Uterus (tissue), 4 donors: ENCODE data around the gene OXSM. TPM values are rescaled to one million over a fixed set of nuclear protein-coding genes. Genes with fewer than 3 reads are reported as not detected.

Experiments
- DNase-seq, 2 donors: peaks; one replicate each; pipeline ENCODE4 v3.0.0-alpha.2; 2019 to 2020
- H3K27ac ChIP-seq, 2 donors: fragments of 200-600 bp; sonication (generic); 1 replicate in 1 of 2; 2 replicates in 1 of 2; pipeline ENCODE4 v1.5.1; 2016 to 2018
- H3K27me3 ChIP-seq, 2 donors: fragments of 200-600 bp; sonication (generic); one replicate each; pipeline ENCODE4 v1.5.1; 2018 to 2019; ENCODE audit warnings: control low read depth in 1 of 2
- H3K36me3 ChIP-seq, 2 donors: fragments of 200-600 bp; sonication (generic); one replicate each; pipeline ENCODE4 v1.5.1; 2019; ENCODE audit warnings: control low read depth in 1 of 2
- H3K4me1 ChIP-seq, 2 donors: fragments of 200-600 bp; sonication (generic); one replicate each; pipeline ENCODE4 v1.5.1; 2018 to 2019; ENCODE audit warnings: control low read depth in 1 of 2
- H3K4me3 ChIP-seq, 2 donors: fragments of 200-600 bp; sonication (generic); 1 replicate in 1 of 2; 2 replicates in 1 of 2; pipeline ENCODE4 v1.5.1; 2018 to 2019; ENCODE audit warnings: mild to moderate bottlenecking in 1 of 2
- H3K9me3 ChIP-seq, 2 donors: fragments of 200-600 bp; sonication (generic); one replicate each; pipeline ENCODE4 v1.5.1; 2019; ENCODE audit warnings: control low read depth in 1 of 2
- POLR2A ChIP-seq, 2 donors: fragments of 450-650 bp; IDR thresholded peaks; one replicate each; pipeline ENCODE4 v1.6.1; 2016; ENCODE audit warnings: antibody characterized with exemption in 2 of 2, mild to moderate bottlenecking in 1 of 2, moderate library complexity in 1 of 2
- intact Hi-C: fragments of 100-400 bp; cut with DNase I; formaldehyde crosslinking; loops from one replicate; pipeline ENCODE4 v1.15.1; 2023; ENCODE audit warnings: low total_unique reads
- total RNA-seq, 4 donors: library from RNA; depleted of rRNA in 3 of 4; stranded (reverse); fragments of >200 nt in 3 of 4; gene quantifications; one replicate each; pipeline versions ENCODE4 v1.1.0 to v1.2.4, GENCODE V29; 2014 to 2023
- TF ChIP-seq, protein P1 (sequence below), 4 experiments: fragments of 200-600 bp in 2 of 4; fragments of 450-650 bp in 2 of 4; sonication (generic) in 2 of 4; IDR thresholded peaks; one replicate each; pipeline ENCODE4 v1.5.1; 2016 to 2019; ENCODE audit warnings: antibody characterized with exemption in 4 of 4, mild to moderate bottlenecking in 2 of 4, moderate library complexity in 1 of 4
- donor health status: DM: yes; HTN: yes; CAD: no.

Gene OXSM
- total RNA-seq, 4 donors from 2014 or later: 4.9 to 29.0 (median 12.8) TPM

DNA sequence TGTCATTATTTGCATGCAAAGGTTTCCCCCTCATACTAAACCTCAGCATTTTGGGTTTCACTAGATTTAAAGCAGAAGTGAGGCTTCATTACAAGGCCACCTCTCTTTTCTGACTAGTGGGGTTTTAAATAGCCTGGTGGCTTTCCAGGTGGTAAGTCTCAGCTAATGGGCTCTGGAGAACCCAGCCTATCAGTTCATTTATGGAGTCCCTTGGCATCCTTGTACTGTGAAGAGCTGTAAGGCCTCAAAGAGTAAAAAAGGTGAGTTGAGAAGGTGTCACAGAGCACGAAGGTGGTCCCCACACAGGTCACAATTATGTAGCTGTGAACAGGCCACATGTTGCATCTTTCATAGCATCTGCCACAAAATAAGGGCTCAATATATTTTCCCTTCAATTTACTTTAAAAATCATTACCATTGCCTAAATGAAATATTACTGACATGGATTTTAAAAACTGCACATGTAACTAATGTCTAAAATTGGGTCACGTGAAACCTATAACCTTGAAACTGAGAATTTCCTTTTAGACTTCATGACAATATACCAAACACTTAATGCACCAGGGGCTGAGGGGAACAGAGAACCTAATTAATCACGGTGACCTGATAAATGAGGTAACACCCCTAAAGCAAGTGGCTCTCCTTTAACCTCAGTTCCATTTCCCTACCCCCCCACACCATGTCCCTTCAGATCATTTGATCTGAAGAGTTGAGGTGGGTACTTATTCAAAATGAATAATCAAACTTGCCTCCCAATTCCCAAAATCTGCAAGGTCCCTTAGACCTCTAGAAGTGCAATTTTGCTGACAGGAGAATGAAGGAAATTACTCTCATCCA is 7.9 kb upstream of the OXSM start:
- H3K9me3 ChIP-seq: no peaks in the 10 kb centered on the region
- TF ChIP-seq, protein P1, sequence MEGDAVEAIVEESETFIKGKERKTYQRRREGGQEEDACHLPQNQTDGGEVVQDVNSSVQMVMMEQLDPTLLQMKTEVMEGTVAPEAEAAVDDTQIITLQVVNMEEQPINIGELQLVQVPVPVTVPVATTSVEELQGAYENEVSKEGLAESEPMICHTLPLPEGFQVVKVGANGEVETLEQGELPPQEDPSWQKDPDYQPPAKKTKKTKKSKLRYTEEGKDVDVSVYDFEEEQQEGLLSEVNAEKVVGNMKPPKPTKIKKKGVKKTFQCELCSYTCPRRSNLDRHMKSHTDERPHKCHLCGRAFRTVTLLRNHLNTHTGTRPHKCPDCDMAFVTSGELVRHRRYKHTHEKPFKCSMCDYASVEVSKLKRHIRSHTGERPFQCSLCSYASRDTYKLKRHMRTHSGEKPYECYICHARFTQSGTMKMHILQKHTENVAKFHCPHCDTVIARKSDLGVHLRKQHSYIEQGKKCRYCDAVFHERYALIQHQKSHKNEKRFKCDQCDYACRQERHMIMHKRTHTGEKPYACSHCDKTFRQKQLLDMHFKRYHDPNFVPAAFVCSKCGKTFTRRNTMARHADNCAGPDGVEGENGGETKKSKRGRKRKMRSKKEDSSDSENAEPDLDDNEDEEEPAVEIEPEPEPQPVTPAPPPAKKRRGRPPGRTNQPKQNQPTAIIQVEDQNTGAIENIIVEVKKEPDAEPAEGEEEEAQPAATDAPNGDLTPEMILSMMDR (IDR thresholded peaks at IDR 0.05): no peak
- TF ChIP-seq POLR2A (IDR thresholded peaks at IDR 0.05): no peak
- intact Hi-C loops: no loop called here
- no peak overlapping the region for H3K27ac ChIP-seq
- H3K4me1 ChIP-seq: no peaks in the 10 kb centered on the region
- H3K4me3 ChIP-seq: peak overlapping the region; percentile 70 to 72
- H3K36me3 ChIP-seq: no peaks in the 10 kb centered on the region
- no peaks in the 10 kb centered on the region for H3K27me3 ChIP-seq
- no peak for DNase-seq

DNA sequence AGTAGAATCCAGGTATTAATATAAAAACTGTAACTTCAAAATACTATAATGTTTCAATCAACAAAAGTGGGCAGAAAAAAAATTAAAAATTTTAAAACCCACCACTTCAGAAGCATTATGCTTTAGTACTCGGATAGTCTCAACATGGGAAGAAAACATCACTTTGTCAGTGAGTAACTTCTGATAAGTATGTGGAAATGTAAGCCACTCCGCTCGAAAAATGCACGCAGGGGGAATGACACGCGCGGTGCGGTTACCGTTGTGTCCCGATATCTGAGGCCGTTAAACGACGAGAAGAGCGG is 7.3 kb upstream of the OXSM start:
- intact Hi-C loops: no loop called here

DNA sequence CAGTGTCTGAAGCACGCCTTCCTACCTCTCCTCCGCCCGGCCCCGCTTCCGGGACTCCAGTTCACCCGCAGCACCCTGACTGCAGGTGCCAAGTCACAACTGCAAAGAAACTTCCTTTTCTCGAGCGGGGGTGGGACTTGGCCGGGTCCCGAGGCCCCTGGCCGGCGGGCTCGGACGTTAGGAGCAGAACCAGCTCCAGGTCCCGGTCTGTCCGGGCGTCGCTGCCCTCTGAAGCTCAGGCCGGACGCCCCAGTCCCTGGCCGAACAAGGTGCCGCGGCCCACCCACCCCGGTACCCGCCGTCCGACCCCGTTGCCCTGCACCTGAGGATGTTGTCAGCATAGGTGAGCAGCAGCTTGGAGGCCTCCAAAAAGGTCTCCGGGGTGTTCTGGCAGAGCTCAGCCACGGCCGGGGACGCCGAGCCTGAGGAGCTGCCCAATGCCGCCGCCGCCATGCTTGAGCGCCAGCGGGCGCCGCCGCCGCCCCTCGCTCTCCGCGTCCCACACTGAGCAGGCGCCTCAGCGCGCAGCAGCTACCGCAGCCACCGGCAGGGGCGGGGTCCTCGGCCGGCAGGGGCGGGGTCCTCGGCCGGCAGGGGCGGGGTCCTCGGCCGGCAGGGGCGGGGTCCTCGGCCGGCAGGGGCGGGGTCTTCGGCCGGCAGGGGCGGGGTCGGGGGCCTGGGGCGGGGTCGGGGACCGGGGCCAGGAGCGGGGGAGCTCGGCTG is 6.8 kb upstream of the OXSM start, which contains the start of gene NGLY1:
Gene NGLY1, minus strand, starts transcription at position 506 of the 723 bp plus-strand sequence. Its CDS starts 53 bp downstream, at position 453.
- no peaks in the 10 kb centered on the region for H3K27me3 ChIP-seq
- H3K9me3 ChIP-seq: no peaks in the 10 kb centered on the region
- H3K36me3 ChIP-seq: no peaks in the 10 kb centered on the region
- DNase-seq: peak; percentile 74 to 82
- H3K4me1 ChIP-seq: no peaks in the 10 kb centered on the region
- TF ChIP-seq, protein P1 (IDR thresholded peaks at IDR 0.05): peak in 3 of 4 experiments; percentile 43 to 48 (median 46)
- peak; percentile 91 to 92 for TF ChIP-seq POLR2A (IDR thresholded peaks at IDR 0.05)
- peak within 1 kb of the TSS; percentile 76 to 89 for H3K27ac ChIP-seq
- intact Hi-C loops: no loop called here
- peak within 1 kb of the TSS; percentile 70 to 72 for H3K4me3 ChIP-seq

More for the DNA sequence above, 7.3 kb upstream of the OXSM start:
- peak overlapping the region; percentile 76 to 89 for H3K27ac ChIP-seq
- H3K36me3 ChIP-seq: no peaks in the 10 kb centered on the region
- no peak for DNase-seq
- H3K4me3 ChIP-seq: peak overlapping the region; percentile 70 to 72
- TF ChIP-seq, protein P1 (IDR thresholded peaks at IDR 0.05): no peak
- TF ChIP-seq POLR2A (IDR thresholded peaks at IDR 0.05): no peak
- no peaks in the 10 kb centered on the region for H3K27me3 ChIP-seq
- H3K9me3 ChIP-seq: no peaks in the 10 kb centered on the region
- H3K4me1 ChIP-seq: no peaks in the 10 kb centered on the region

DNA sequence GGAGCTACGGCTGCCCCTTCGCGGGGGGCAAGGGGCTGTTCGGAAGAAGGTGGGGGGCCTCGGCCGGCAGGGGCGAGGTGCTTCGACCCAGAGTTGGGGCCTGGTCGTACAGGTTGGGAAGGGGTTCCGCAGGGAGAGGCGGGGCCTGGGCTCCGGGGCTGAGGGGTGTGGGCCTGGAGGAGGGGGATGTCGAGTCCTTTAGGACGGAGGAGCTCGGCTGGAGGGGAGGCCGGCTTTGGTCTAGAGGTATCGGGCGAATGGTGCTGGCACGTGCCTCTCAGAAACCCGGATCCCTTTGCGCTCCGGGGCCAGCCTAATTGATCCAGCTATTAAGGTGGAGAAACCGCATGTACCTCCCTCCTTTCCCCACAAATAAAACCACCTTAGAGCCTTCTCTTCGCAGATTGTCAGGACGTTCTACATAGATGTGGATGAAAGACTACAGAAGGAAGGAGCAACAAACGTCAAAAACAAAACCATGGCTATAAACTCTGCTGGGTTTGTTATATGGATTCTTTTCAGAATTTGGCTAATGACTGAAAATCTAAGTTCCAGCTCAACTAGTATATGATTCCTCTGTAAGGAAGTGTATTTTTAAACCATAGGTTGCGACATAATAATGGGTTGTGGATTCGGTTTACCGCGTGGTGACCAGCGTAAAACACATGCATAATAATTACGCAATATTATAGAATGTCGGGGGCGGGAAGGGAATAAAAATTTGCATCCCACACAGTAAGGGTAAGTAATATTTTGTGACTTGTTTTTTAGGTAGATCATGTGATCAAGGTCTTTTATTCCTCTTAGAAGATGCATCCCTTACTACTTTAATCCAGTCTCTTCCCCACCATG is 6.0 kb upstream of the OXSM start:
- DNase-seq: peak in 1 of 2 donors; percentile 49
- H3K27me3 ChIP-seq: no peaks in the 10 kb centered on the region
- intact Hi-C loops: no loop called here
- no peak for TF ChIP-seq POLR2A (IDR thresholded peaks at IDR 0.05)
- TF ChIP-seq, protein P1 (IDR thresholded peaks at IDR 0.05): no peak
- H3K27ac ChIP-seq: peak overlapping the region; percentile 76 to 89
- no peaks in the 10 kb centered on the region for H3K9me3 ChIP-seq
- H3K4me1 ChIP-seq: no peaks in the 10 kb centered on the region
- peak overlapping the region; percentile 60 to 72 for H3K4me3 ChIP-seq
- H3K36me3 ChIP-seq: no peaks in the 10 kb centered on the region
